GM19468 (cell line): Measurements from ENCODE around the gene RAB29.
"Not testable (repeated sequence)": the region's sequence is repeated elsewhere in the genome, so short reads cannot be mapped to it uniquely, and the experiment has no call there.

Experiments used
- ATAC-seq: cut with Tn5 transposase; IDR thresholded peaks from one replicate; pipeline ENCODE4 v1.9.1; 2021; ENCODE audit warnings: mild to moderate bottlenecking, moderate library complexity, moderate number of reproducible peaks; ENCODE audit not compliant: unreplicated experiment; ENCODE audit errors: extremely low read depth

Gene RAB29

DNA sequence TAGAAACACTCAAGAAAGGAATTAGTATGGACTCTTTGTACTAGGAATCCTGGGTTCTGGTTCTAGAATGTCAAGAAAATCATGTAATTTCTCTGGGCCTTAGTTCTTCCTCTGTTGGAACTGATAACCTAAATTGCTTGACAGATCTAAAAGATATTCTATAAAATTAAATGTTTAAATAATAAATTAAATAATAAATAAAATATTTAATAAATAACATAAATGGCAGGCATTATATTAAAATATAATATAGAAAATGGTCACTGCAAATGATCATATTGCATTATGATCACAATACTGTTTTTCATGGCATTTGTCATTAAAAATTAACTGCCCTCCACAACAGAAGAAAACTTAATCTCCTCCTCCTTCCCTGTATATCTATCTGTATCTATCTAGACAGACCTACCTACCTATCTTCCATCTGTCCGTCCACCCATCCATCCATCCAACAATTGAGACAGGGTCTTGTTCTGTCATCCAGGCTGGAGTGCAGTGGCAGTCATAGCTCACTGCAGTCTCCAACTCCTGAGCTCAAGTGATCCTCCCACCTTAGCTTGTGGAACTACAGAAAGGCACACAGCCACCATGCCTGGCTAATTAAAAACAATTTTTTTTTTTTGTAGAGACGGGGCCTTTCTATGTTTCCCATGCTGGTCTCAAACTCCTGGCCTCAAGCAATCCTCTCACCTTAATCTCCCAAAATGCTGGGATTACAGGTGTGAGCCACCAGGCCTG lies 41.7 kb downstream of the RAB29 start:
- ATAC-seq = no peak

DNA sequence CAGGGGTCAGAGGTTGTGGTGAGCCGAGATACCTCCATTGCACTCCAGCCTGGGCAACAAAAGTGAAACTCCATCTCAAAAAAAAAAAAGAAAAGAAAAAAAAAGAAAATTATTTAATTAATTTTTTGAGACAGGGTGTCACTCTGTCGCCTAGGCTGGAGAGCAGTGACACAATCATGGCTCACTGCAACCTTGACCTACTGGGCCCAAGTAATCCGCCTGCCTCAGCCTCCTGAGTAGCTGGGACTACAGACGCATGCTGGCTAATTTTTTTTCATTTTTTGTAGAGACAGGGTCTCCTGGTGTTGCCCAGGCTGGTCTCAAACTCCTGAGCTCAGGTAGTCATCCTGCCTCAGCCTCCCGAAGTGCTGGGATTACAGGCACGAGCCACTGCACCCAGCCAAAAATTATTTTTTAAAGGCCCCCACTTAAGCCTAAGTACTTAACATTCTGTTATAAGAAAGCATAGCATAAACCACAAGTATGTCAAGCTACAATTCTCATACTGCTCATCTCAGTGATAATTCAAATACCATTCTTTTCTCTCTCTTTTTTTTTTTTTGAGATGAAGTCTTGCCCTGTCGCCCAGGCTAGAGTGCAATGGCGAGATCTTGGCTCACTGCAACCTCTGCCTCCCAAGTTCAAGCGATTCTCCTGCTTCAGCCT lies 45.2 kb downstream of the RAB29 start:
- ATAC-seq = no peak

DNA sequence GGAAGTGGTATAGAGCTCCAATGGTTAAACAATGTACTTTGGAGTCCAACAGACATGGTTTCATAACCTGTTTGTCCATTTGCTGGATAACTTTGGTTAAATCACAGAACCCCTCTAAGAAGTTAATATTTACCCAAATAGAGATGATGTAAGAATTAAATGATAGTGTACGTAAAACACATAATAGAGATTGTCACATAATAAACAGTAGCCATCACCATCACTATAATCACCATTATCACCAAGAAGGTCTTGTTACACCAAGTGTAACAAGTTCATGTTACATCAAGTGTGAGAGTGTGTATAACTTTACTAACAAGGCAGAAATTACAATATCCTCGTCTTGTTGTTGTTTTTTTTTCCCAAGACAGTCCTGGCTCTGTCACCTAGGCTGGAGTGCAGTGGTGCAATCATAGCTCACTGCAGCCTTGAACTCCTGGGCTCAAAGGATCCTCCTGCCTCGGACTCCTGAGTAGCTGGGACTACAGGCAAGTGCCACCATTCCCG lies 48.6 kb downstream of the RAB29 start:
- no peak for ATAC-seq

DNA sequence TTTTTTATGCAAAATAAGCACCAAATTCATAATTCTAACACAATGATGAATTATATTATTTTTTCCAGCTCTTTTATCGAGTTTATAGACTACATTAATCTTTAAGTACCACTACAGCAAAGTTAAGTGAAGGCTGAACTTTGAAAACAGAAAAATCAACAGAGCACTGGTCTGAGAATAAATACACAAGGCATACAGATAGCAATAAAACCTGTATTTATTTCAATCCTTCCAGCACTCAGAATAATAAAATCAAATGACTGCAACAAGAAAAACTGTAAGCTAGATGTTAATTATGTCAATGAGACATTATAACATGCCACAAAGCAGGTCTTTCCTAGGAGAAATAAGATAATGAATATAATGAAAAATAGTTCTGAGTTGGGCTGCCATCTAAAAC lies 49.8 kb downstream of the RAB29 start:
- no peak for ATAC-seq

DNA sequence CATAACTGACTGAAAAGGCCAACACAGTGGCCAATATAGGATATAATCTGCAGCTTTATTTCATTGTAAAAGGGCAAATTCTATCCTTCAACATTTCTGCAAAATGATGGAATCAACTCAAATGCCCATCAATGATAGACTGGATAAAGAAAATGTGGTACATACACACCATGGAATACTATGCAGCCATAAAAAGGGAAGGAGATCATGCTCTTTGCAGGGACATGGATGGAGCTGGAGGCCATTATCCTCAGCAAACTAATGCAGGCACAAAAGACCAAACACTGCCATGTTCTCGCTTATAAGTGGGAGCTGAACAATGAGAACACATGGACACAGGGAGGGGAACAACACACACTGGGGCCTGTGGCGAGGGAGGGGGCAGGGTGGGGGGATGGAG lies 54.5 kb downstream of the RAB29 start:
- not testable (repeated sequence) for ATAC-seq

DNA sequence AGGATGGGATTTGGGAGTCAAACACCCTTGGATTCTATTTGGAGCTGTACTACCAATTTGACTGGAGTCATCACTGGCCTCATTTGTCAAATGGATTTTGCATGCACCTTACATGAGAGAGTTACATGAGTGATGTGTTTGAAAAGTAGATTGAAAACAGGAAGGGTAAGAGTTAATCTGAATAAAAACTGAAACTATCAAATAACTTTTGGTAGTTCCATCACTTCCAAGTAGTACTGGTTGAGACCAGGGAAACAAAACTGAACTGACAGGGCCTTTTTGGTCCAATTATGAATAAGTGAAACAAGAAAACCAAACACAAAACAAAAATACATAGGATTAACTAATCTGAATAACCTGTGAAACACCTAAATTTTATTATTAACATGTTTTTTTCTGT lies 55.5 kb downstream of the RAB29 start:
- no peak for ATAC-seq

DNA sequence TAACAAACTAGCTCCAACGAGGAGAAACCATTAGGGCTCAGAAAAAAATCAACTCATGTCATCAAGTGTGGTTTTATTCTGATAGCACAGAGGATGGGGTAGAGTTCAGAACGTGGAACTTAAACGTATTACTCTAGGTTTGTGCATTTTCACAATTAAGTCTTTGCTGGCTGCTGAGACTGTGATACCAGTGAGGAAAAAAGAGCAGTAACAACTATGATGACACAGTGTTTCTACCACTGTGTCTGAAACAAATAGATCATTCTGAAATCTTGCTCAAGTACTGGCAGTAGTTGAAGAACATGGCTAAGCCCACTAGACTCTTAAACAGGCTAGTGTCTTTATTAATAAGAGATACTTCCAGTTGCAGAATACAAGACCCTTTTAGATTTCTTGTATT lies 56.3 kb downstream of the RAB29 start:
- ATAC-seq = no peak
